Measurements from ENCODE around the gene NDUFV2.
A peak's percentile ranks its signal among the peaks of the same experiment; 100 is the strongest.

Gene NDUFV2

GRCh38 chr18:9097349-9097748 is 5.2 kb upstream of the NDUFV2 start:
- TF ChIP-seq CTCF (IDR thresholded peaks at IDR 0.05; ENCODE audit: low read depth, low read length) = no peak
- no peak for TF ChIP-seq MYC (IDR thresholded peaks at IDR 0.05; ENCODE audit: low read depth, low read length)
- TF ChIP-seq POLR2A (IDR thresholded peaks at IDR 0.05; ENCODE audit: extremely low read depth, insufficient read length) = no peak
- no peak for TF ChIP-seq MAX (IDR thresholded peaks at IDR 0.05; ENCODE audit: low read depth, low read length)
- H3K4me3 ChIP-seq (ENCODE audit: low read depth, low read length) = no peak overlapping the region
- no peak for DNase-seq (ENCODE audit: low read depth)

DNA sequence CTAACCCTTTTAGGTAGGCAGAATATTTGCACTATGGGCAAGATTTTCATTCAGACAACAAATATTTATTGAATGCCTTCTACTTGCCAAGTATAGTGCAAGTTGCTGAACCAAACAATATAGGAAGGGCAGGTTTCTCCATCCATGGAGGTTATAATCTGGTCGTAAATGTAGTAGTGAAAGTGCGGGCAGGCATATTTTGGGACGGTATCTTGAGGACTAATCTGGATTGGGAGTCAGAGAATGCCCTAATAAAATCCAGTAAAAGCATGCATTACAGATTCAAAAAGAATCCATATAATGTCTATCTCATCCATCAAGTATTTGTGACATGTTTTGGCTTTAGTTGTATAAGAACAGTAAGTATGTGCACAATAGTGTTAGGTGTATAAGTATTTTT is 1.7 kb upstream of the NDUFV2 start:
- no peak overlapping the region for H3K4me3 ChIP-seq (ENCODE audit: low read depth, low read length)
- DNase-seq (ENCODE audit: low read depth) = no peak
- no peak for TF ChIP-seq CTCF (IDR thresholded peaks at IDR 0.05; ENCODE audit: low read depth, low read length)
- no peak for TF ChIP-seq MAX (IDR thresholded peaks at IDR 0.05; ENCODE audit: low read depth, low read length)
- no peak for TF ChIP-seq POLR2A (IDR thresholded peaks at IDR 0.05; ENCODE audit: extremely low read depth, insufficient read length)
- TF ChIP-seq MYC (IDR thresholded peaks at IDR 0.05; ENCODE audit: low read depth, low read length) = no peak

GRCh38 chr18:9101730-9102507 is 580 bp upstream of the NDUFV2 start:
- H3K4me3 ChIP-seq (ENCODE audit: low read depth, low read length) = peak overlapping the region; percentile 99
- peak; percentile 69 for DNase-seq (ENCODE audit: low read depth)
- no peak for TF ChIP-seq MAX (IDR thresholded peaks at IDR 0.05; ENCODE audit: low read depth, low read length)
- TF ChIP-seq POLR2A (IDR thresholded peaks at IDR 0.05; ENCODE audit: extremely low read depth, insufficient read length) = peak; percentile 52
- no peak for TF ChIP-seq CTCF (IDR thresholded peaks at IDR 0.05; ENCODE audit: low read depth, low read length)
- TF ChIP-seq MYC (IDR thresholded peaks at IDR 0.05; ENCODE audit: low read depth, low read length) = no peak

DNA sequence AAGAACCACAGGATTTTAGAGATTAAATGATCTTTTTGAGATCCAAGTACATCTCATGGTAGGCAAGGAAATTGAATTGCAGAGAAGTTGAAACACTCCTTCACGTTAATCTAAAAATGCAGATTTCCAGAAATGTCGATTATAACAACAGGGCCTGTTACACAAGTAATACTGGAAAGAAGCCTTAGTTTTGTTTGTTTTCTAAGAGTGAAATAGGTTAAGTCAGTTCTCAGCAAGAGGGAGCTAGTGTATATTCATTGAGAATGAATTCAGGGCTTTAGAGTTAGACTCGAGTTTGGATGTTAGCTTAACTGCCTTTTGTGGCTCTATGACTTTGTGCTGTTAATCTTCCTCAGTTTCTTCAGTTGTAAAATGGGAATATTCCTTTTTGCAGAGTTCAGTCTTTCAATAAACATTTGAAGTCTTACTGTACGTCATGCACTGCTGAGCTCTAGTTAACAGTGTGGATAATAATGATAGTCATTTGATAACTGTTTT is 926 bp downstream of the NDUFV2 start:
- DNase-seq (ENCODE audit: low read depth) = peak; percentile 21
- peak overlapping the region; percentile 99 for H3K4me3 ChIP-seq (ENCODE audit: low read depth, low read length)
- TF ChIP-seq POLR2A (IDR thresholded peaks at IDR 0.05; ENCODE audit: extremely low read depth, insufficient read length) = no peak
- no peak for TF ChIP-seq MAX (IDR thresholded peaks at IDR 0.05; ENCODE audit: low read depth, low read length)
- TF ChIP-seq MYC (IDR thresholded peaks at IDR 0.05; ENCODE audit: low read depth, low read length) = no peak
- TF ChIP-seq CTCF (IDR thresholded peaks at IDR 0.05; ENCODE audit: low read depth, low read length) = no peak

- H3K4me3 ChIP-seq (ENCODE audit: low read depth, low read length) = peak overlapping the region; percentile 99
- no peak for DNase-seq (ENCODE audit: low read depth)
Observed at GRCh38 chr18:9104244-9104901, 1.9 kb downstream of the NDUFV2 start.

More at GRCh38 chr18:9104244-9104901, 1.9 kb downstream of the NDUFV2 start:
- TF ChIP-seq MYC (IDR thresholded peaks at IDR 0.05; ENCODE audit: low read depth, low read length) (no peak), POLR2A (IDR thresholded peaks at IDR 0.05; ENCODE audit: extremely low read depth, insufficient read length) (no peak), MAX (IDR thresholded peaks at IDR 0.05; ENCODE audit: low read depth, low read length) (no peak), CTCF (IDR thresholded peaks at IDR 0.05; ENCODE audit: low read depth, low read length) (no peak)

Measured in NB4 (cell line).